Esophagus squamous epithelium (tissue), 4 donors: Measurements from ENCODE around the gene ETFB.

ENCODE experiments used
- CTCF ChIP-seq, 6 experiments: fragments of 450-650 bp in 4 of 6; fragments of 200-600 bp in 2 of 6; sonication (generic) in 2 of 6; IDR thresholded peaks; one replicate each; pipeline ENCODE4 v1.5.1; 2016 to 2019; ENCODE audit warnings: antibody characterized with exemption in 6 of 6, mild to moderate bottlenecking in 4 of 6, moderate library complexity in 4 of 6
- POLR2A ChIP-seq, 4 donors: fragments of 450-650 bp; IDR thresholded peaks; one replicate each; pipeline ENCODE4 v1.6.1; 2017; ENCODE audit warnings: antibody characterized with exemption in 4 of 4, mild to moderate bottlenecking in 4 of 4, moderate library complexity in 3 of 4

GRCh38 chr19:51387924-51388389, 21.8 kb upstream of the ETFB start, which contains the start of gene LIM2:
- no peak for TF ChIP-seq CTCF (IDR thresholded peaks at IDR 0.05)
- no peak for TF ChIP-seq POLR2A (IDR thresholded peaks at IDR 0.05)
